CD14-positive monocyte (primary cell): ENCODE results near the gene AP1B1. TPM values are rescaled to one million over a fixed set of nuclear protein-coding genes. Genes with fewer than 3 reads are reported as not detected.

ENCODE experiments used
- DNase-seq, 3 donors: peaks; one replicate each; pipeline ENCODE4 v3.0.0-alpha.2; 2011 to 2022
- H2AFZ ChIP-seq: 2 replicates; pipeline ENCODE4 v1.6.0; 2012; ENCODE audit warnings: mild to moderate bottlenecking, low read depth, low read length, inconsistent platforms; ENCODE audit not compliant: insufficient read depth, poor library complexity, severe bottlenecking
- H3K27ac ChIP-seq, 2 donors: 1 replicate in 1 of 2; 2 replicates in 1 of 2; pipeline ENCODE4 v1.5.1; 2012 to 2013; ENCODE audit warnings: low read length in 2 of 2, control low read depth in 1 of 2, inconsistent platforms in 1 of 2, low read depth in 1 of 2, mild to moderate bottlenecking in 1 of 2
- H3K27me3 ChIP-seq, 2 donors: one replicate each; pipeline versions ENCODE4 v1.6.0 to v1.6.1; 2011 to 2013; ENCODE audit warnings: low read length in 2 of 2; ENCODE audit not compliant: control insufficient read depth in 2 of 2, insufficient read depth in 2 of 2
- H3K36me3 ChIP-seq, 2 donors: replicated peaks in 1 of 2; 1 replicate in 1 of 2; 2 replicates in 1 of 2; pipeline versions ENCODE4 v1.5.1 to v1.6.1; 2012 to 2013; ENCODE audit warnings: low read length in 2 of 2, control low read depth in 1 of 2, inconsistent platforms in 1 of 2, mild to moderate bottlenecking in 1 of 2; ENCODE audit not compliant: insufficient read depth in 2 of 2, control insufficient read depth in 1 of 2
- H3K4me1 ChIP-seq, 2 donors: 1 replicate in 1 of 2; 2 replicates in 1 of 2; pipeline versions ENCODE4 v1.5.1 to v1.6.1; 2012 to 2013; ENCODE audit warnings: low read length in 2 of 2, control low read depth in 1 of 2, inconsistent platforms in 1 of 2, mild to moderate bottlenecking in 1 of 2, moderate library complexity in 1 of 2; ENCODE audit not compliant: insufficient read depth in 2 of 2, control insufficient read depth in 1 of 2
- H3K4me2 ChIP-seq: replicated peaks from 2 replicates; pipeline ENCODE3; 2012; ENCODE audit warnings: low read length, moderate library complexity, mild to moderate bottlenecking; ENCODE audit not compliant: poor library complexity, severe bottlenecking; ENCODE audit errors: extremely low read depth
- H3K4me3 ChIP-seq, 3 experiments: fragments of 200-600 bp in 1 of 3; sonication (generic) in 1 of 3; replicated peaks in 1 of 3; 1 replicate in 2 of 3; 2 replicates in 1 of 3; pipeline ENCODE4 v1.5.1; 2011 to 2013; ENCODE audit warnings: low read length in 3 of 3, mild to moderate bottlenecking in 3 of 3, control low read depth in 2 of 3, low read depth in 2 of 3, inconsistent platforms in 1 of 3, moderate library complexity in 1 of 3
- H3K79me2 ChIP-seq: 2 replicates; pipeline ENCODE4 v1.6.0; 2012; ENCODE audit warnings: mild to moderate bottlenecking, control low read depth, inconsistent platforms, low read length, moderate library complexity; ENCODE audit not compliant: insufficient read depth
- H3K9ac ChIP-seq: 2 replicates; pipeline ENCODE4 v1.6.0; 2017; ENCODE audit warnings: low read length, mild to moderate bottlenecking; ENCODE audit not compliant: insufficient read depth, poor library complexity, severe bottlenecking
- H3K9me3 ChIP-seq, 2 donors: replicated peaks in 1 of 2; 1 replicate in 1 of 2; 2 replicates in 1 of 2; pipeline versions ENCODE4 v1.5.1 to v1.6.1; 2012 to 2013; ENCODE audit warnings: low read length in 2 of 2, control low read depth in 1 of 2; ENCODE audit not compliant: control insufficient read depth in 1 of 2, insufficient read depth in 1 of 2
- H4K20me1 ChIP-seq: 2 replicates; pipeline ENCODE4 v1.6.0; 2012; ENCODE audit warnings: mild to moderate bottlenecking, low read length, control low read depth, moderate library complexity; ENCODE audit not compliant: insufficient read depth
- H3K27ac Mint-ChIP-seq, 7 donors: one replicate each; pipeline ENCODE4 v1.8.0; 2020; ENCODE audit warnings: mild to moderate bottlenecking in 7 of 7, mixed read lengths in 7 of 7, moderate library complexity in 6 of 7, inconsistent platforms in 2 of 7
- H3K27me3 Mint-ChIP-seq, 3 donors: one replicate each; pipeline ENCODE4 v1.8.0; 2021 to 2022; ENCODE audit warnings: low read depth in 3 of 3, mild to moderate bottlenecking in 3 of 3, mixed read lengths in 3 of 3, moderate library complexity in 3 of 3, inconsistent platforms in 1 of 3
- H3K36me3 Mint-ChIP-seq, 2 donors: one replicate each; pipeline ENCODE4 v1.8.0; 2020; ENCODE audit warnings: mixed read lengths in 2 of 2, inconsistent platforms in 1 of 2, mild to moderate bottlenecking in 1 of 2
- H3K4me1 Mint-ChIP-seq: one replicate; pipeline ENCODE4 v1.8.0; 2020; ENCODE audit warnings: mild to moderate bottlenecking, mixed read lengths
- H3K4me3 Mint-ChIP-seq, 2 donors: one replicate each; pipeline ENCODE4 v1.8.0; 2020; ENCODE audit warnings: mild to moderate bottlenecking in 2 of 2, mixed read lengths in 2 of 2, moderate library complexity in 1 of 2
- H3K9me3 Mint-ChIP-seq, 7 donors: one replicate each; pipeline ENCODE4 v1.8.0; 2020 to 2022; ENCODE audit warnings: mixed read lengths in 7 of 7, mild to moderate bottlenecking in 6 of 7, moderate library complexity in 6 of 7, inconsistent platforms in 2 of 7
- CTCF ChIP-seq: fragments of 200-600 bp; IDR thresholded peaks from one replicate; pipeline ENCODE4 v1.8.0; 2022; ENCODE audit warnings: antibody characterized with exemption, mild to moderate bottlenecking
- WGBS: methylation state at CpG from one replicate; pipeline ENCODE4 v1.1.5; 2013; ENCODE audit warnings: missing lambda C conversion rate; ENCODE audit not compliant: insufficient coverage; 5-methylcytosine and 5-hydroxymethylcytosine counted together
- intact Hi-C, 2 donors: fragments of 100-400 bp; cut with micrococcal nuclease; formaldehyde crosslinking; loops; one replicate each; pipeline versions ENCODE4 v1.15.0 to v1.15.1; 2023
- polyA plus RNA-seq, 3 donors: library from polyadenylated mRNA; depleted of rRNA in 1 of 3; unstranded in 2 of 3; stranded (reverse) in 1 of 3; fragments of 300-500 nt in 2 of 3; fragments of >200 nt in 1 of 3; fragmentation: Illumina TruSeq in 2 of 3; gene quantifications; 1 replicate in 2 of 3; 2 replicates in 1 of 3; pipeline ENCODE4 v1.2.3, GENCODE V29; 2012 to 2021

Gene AP1B1
- polyA plus RNA-seq, 3 donors, result 29.0 to 102 (median 40.3) TPM

- 82% methylated on average over 4 of the region's 10 CpGs for WGBS
- H4K20me1 ChIP-seq, result peaks cover 59% of the 10 kb centered on the region
- no peak for DNase-seq
- H3K9ac ChIP-seq, result no peak overlapping the region
- peak overlapping the region in 1 of 2 donors; percentile 17 for H3K27ac ChIP-seq
- no peak overlapping the region for H3K4me3 Mint-ChIP-seq
- H3K27me3 Mint-ChIP-seq, result peaks cover 17 to 19% (median 17%) of the 10 kb centered on the region in 3 donors
- H3K27ac Mint-ChIP-seq, result peak overlapping the region; percentile 33 to 76 (median 49)
- H3K36me3 Mint-ChIP-seq, result peaks cover 52 to 53% of the 10 kb centered on the region in 2 donors
- H3K27me3 ChIP-seq, result peaks cover 0 to 12% of the 10 kb centered on the region in 2 donors
- H3K4me2 ChIP-seq, result no peak overlapping the region
- no peak for TF ChIP-seq CTCF
- H3K9me3 Mint-ChIP-seq, result peaks cover 0 to 6% (median 1%) of the 10 kb centered on the region in 7 donors
- intact Hi-C loops, result loop anchor here in 1 of 2 donors (5.0 kb wide), 1 partner anchor 34 kb away; the partner anchor contains the start of genes EWSR1 and RHBDD3
- H3K4me1 Mint-ChIP-seq, result peaks cover 32% of the 10 kb centered on the region
- H3K36me3 ChIP-seq, result peaks cover 45 to 56% of the 10 kb centered on the region in 2 donors
- peaks cover 20 to 26% of the 10 kb centered on the region in 2 donors for H3K4me1 ChIP-seq
- no peak overlapping the region for H2AFZ ChIP-seq
- H3K79me2 ChIP-seq, result no peaks in the 10 kb centered on the region
- H3K9me3 ChIP-seq, result no peaks in the 10 kb centered on the region
- H3K4me3 ChIP-seq, result no peak overlapping the region
Observed at GRCh38 chr22:29300807-29301601, 87.4 kb downstream of the AP1B1 start.

GRCh38 chr22:29300467-29300806, 87.9 kb downstream of the AP1B1 start:
- peaks cover 56 to 57% of the 10 kb centered on the region in 2 donors for H3K36me3 Mint-ChIP-seq
- peaks cover 0 to 6% (median 0%) of the 10 kb centered on the region in 7 donors for H3K9me3 Mint-ChIP-seq
- no peak overlapping the region for H3K9ac ChIP-seq
- 100% methylated on average over 1 of the region's 4 CpGs for WGBS
- H3K27ac Mint-ChIP-seq, result peak overlapping the region in 2 of 7 donors; percentile 49 to 63
- peaks cover 11 to 13% (median 11%) of the 10 kb centered on the region in 3 donors for H3K27me3 Mint-ChIP-seq
- peaks cover 65% of the 10 kb centered on the region for H4K20me1 ChIP-seq
- peaks cover 30% of the 10 kb centered on the region for H3K4me1 Mint-ChIP-seq
- peaks cover 0 to 7% of the 10 kb centered on the region in 2 donors for H3K27me3 ChIP-seq
- no peaks in the 10 kb centered on the region for H3K9me3 ChIP-seq
- no peak overlapping the region for H3K4me3 ChIP-seq
- H3K36me3 ChIP-seq, result peaks cover 51 to 62% of the 10 kb centered on the region in 2 donors
- no peak for TF ChIP-seq CTCF
- intact Hi-C loops, result loop anchor here in 1 of 2 donors (5.0 kb wide), 1 partner anchor 33 kb away; the partner anchor contains the start of genes EWSR1 and RHBDD3
- no peak overlapping the region for H3K27ac ChIP-seq
- no peaks in the 10 kb centered on the region for H3K79me2 ChIP-seq
- peaks cover 18 to 20% of the 10 kb centered on the region in 2 donors for H3K4me1 ChIP-seq
- DNase-seq, result no peak
- H3K4me3 Mint-ChIP-seq, result no peak overlapping the region
- H2AFZ ChIP-seq, result no peak overlapping the region
- no peak overlapping the region for H3K4me2 ChIP-seq
